MCF 10A (cell line): ENCODE data around the gene IGSF8. TPM values are rescaled to one million over a fixed set of nuclear protein-coding genes. Genes with fewer than 3 reads are reported as not detected.

Experiments
- BruUV-seq: library from RNA; stranded (reverse); fragments of 400-500 nt; replicated peaks from 2 replicates; lab custom pipeline; 2021; lab: Mats Ljungman, UMichigan
- CTCF ChIA-PET: fragments of 300-600 bp; sonication (Branson Sonifier 250); formaldehyde crosslinking; extraction: SDS; loops from one replicate; lab custom pipeline; 2021; ENCODE audit warnings: antibody characterized with exemption, inconsistent platforms; lab: Yijun Ruan, JAX
- POLR2A ChIA-PET: fragments of 300-600, 350-650 bp; sonication (Branson Sonifier 250); formaldehyde crosslinking; extraction: SDS; loops from one replicate; lab custom pipeline; 2020; ENCODE audit warnings: antibody characterized with exemption, inconsistent platforms; lab: Yijun Ruan, JAX
- DNase-seq: peaks from one replicate; pipeline ENCODE4 v3.0.0-alpha.2; 2018; ENCODE audit not compliant: unreplicated experiment
- H3K27ac Mint-ChIP-seq: one replicate; pipeline ENCODE4 v1.8.0; 2022; ENCODE audit warnings: mild to moderate bottlenecking, low read depth, mixed read lengths; ENCODE audit not compliant: unreplicated experiment
- H3K27me3 Mint-ChIP-seq: one replicate; pipeline ENCODE4 v1.8.0; 2022; ENCODE audit warnings: mixed read lengths; ENCODE audit not compliant: insufficient read depth, unreplicated experiment
- H3K36me3 Mint-ChIP-seq: one replicate; pipeline ENCODE4 v1.8.0; 2022; ENCODE audit warnings: mild to moderate bottlenecking, moderate library complexity, mixed read lengths; ENCODE audit not compliant: insufficient read depth, unreplicated experiment
- H3K4me1 Mint-ChIP-seq: one replicate; pipeline ENCODE4 v1.8.0; 2022; ENCODE audit warnings: mixed read lengths; ENCODE audit not compliant: insufficient read depth, unreplicated experiment
- H3K4me3 Mint-ChIP-seq: one replicate; pipeline ENCODE4 v1.8.0; 2022; ENCODE audit warnings: mild to moderate bottlenecking, moderate library complexity, mixed read lengths; ENCODE audit not compliant: unreplicated experiment
- H3K9me3 Mint-ChIP-seq: one replicate; pipeline ENCODE4 v1.8.0; 2022; ENCODE audit warnings: mixed read lengths; ENCODE audit not compliant: unreplicated experiment
- CTCF ChIP-seq: fragments of 200-600 bp; IDR thresholded peaks from one replicate; pipeline ENCODE4 v1.8.0; 2022; ENCODE audit warnings: antibody characterized with exemption, mild to moderate bottlenecking; ENCODE audit not compliant: unreplicated experiment
- intact Hi-C: fragments of 100-400 bp; cut with micrococcal nuclease; formaldehyde crosslinking; loops from 2 replicates; pipeline ENCODE4 v1.14.1; 2022
- total RNA-seq: library from RNA; stranded (reverse); gene quantifications from 2 replicates; pipeline ENCODE4 v1.2.3, GENCODE V29; 2022

Gene IGSF8
- total RNA-seq, 1 experiment from 2014 or later: 13.8 TPM

- Mint-ChIP-seq H3K4me3 (no peak overlapping the region), H3K36me3 (peaks cover 6% of the 10 kb centered on the region), H3K27me3 (no peaks in the 10 kb centered on the region), H3K27ac (peak overlapping the region; percentile 93), H3K9me3 (no peaks in the 10 kb centered on the region), H3K4me1 (peaks cover 41% of the 10 kb centered on the region)
- intact Hi-C loops: loop anchor here (2.0 kb wide), 1 partner anchor 23 kb away; no protein-coding TSS in a partner anchor
- no TSS peak for BruUV-seq
- no peak for TF ChIP-seq CTCF
- CTCF ChIA-PET: interaction anchor here (0.6 to 5.6 kb wide), 11 partner anchors 9 to 1150 kb away, joined by 3 to 56 read pairs (median 5); partner anchors contain the start of genes ATP1A2, CASQ1 and KCNJ9
- DNase-seq: peak; percentile 43
- POLR2A ChIA-PET: interaction anchor here (0.6 to 3.0 kb wide), 6 partner anchors 8 to 159 kb away, joined by 3 to 11 read pairs (median 4); partner anchors contain the start of genes DCAF8 and PEX19
Measured at GRCh38 chr1:160125746-160126145, 27.3 kb upstream of the IGSF8 start.

DNA sequence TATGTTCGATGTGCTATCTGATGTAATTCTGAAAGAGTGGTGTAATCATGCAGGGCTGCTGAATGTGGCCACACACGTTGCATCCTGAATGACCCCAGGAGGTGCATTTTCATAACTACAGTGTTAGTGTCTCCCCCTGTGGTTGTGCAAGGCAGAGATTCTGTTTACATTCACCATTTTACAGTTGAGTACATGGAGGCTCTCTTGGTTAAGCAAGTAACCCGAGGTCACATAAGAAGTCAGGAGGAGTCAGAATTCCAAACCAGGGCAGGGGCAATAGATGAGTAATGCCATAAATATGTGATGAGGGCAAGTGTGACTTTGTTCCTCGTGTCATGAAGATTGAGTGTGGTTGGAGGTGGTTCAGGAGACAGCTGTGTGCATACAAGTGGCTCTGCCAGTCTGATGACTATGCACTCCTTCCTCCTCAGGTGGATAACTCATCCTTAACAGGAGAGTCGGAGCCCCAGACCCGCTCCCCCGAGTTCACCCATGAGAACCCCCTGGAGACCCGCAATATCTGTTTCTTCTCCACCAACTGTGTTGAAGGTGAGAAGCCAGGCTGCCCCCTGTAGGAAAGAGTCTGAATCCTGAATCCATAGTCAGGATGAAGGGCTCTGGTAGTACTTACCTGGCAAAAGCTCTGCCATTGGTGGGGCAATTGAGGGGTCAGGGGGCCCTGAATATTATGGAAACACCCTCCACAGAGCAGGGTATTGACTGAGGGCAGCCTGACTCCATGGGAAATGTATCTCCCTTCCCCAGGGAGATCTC, 26.5 kb upstream of the IGSF8 start:
- intact Hi-C loops: loop anchor here (2.0 kb wide), 1 partner anchor 24 kb away; no protein-coding TSS in a partner anchor
- ChIA-PET CTCF (interaction anchor here (0.6 to 5.6 kb wide), 26 partner anchors 8 to 166 kb away, joined by 3 to 56 read pairs (median 4); partner anchors contain the start of genes ATP1A2, CASQ1, DCAF8 and KCNJ9), POLR2A (interaction anchor here (0.7 to 3.0 kb wide), 13 partner anchors 8 to 246 kb away, joined by 3 to 16 read pairs (median 4); partner anchors contain the start of genes DCAF8 and IGSF8)
- no peak overlapping the region for H3K4me3 Mint-ChIP-seq
- DNase-seq: peak; percentile 94
- peak overlapping the region; percentile 93 for H3K27ac Mint-ChIP-seq
- no TSS peak for BruUV-seq
- peaks cover 41% of the 10 kb centered on the region for H3K4me1 Mint-ChIP-seq
- peak; percentile 36 for TF ChIP-seq CTCF
- no peaks in the 10 kb centered on the region for H3K9me3 Mint-ChIP-seq
- no peaks in the 10 kb centered on the region for H3K27me3 Mint-ChIP-seq
- H3K36me3 Mint-ChIP-seq: peaks cover 6% of the 10 kb centered on the region

DNA sequence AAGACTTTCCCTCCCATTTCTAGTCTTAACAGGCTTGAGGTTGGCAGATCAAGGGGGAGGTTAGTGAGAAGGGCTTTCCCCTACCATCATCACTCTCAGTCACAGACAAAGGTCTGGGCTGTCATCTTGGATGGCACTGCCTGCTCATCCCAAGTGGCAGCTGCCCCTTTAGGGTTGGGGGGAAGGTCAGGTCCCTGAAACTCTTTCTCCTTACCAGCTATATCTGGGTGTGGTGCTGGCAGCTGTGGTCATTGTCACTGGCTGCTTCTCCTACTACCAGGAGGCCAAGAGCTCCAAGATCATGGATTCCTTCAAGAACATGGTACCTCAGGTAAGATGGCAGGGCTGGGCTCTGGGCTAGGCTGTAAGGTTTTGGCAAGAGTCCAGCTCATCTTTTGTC, 25.3 kb upstream of the IGSF8 start:
- H3K4me3 Mint-ChIP-seq: peak overlapping the region; percentile 26
- no peak for TF ChIP-seq CTCF
- peaks cover 34% of the 10 kb centered on the region for H3K4me1 Mint-ChIP-seq
- H3K36me3 Mint-ChIP-seq: peaks cover 6% of the 10 kb centered on the region
- no peak for DNase-seq
- H3K27me3 Mint-ChIP-seq: no peaks in the 10 kb centered on the region
- H3K27ac Mint-ChIP-seq: peak overlapping the region; percentile 93
- CTCF ChIA-PET: interaction anchor here (0.6 to 5.6 kb wide), 27 partner anchors 10 to 286 kb away, joined by 3 to 56 read pairs (median 4); partner anchors contain the start of genes CASQ1, DCAF8 and KCNJ10
- intact Hi-C loops: loop anchor here (2.0 kb wide), 1 partner anchor 25 kb away; no protein-coding TSS in a partner anchor
- no TSS peak for BruUV-seq
- no peaks in the 10 kb centered on the region for H3K9me3 Mint-ChIP-seq
- POLR2A ChIA-PET: interaction anchor here (0.6 to 3.0 kb wide), 11 partner anchors 13 to 162 kb away, joined by 3 to 16 read pairs (median 4); partner anchors contain the start of genes DCAF8, IGSF8 and PIGM

DNA sequence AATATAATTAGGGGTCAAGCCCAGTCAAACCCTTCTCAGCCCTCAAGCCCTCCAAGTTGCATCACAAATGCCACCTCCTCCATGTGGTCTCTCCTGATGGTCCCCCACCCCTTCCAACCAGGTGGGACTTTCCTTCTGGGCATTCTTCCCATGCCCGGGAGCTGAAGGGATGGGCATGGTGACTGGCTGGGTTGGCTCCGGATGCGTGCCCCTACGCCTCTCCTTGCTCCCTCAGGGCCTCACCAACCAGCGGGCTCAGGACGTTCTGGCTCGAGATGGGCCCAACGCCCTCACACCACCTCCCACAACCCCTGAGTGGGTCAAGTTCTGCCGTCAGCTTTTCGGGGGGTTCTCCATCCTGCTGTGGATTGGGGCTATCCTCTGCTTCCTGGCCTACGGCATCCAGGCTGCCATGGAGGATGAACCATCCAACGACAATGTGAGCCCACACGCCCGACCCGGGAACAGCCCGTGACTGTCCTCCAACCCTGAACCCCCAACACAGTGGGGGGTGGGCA, 24.6 kb upstream of the IGSF8 start:
- no peak for DNase-seq
- BruUV-seq: no TSS peak
- H3K9me3 Mint-ChIP-seq: no peaks in the 10 kb centered on the region
- no peak overlapping the region for H3K4me3 Mint-ChIP-seq
- intact Hi-C loops: no loop called here
- H3K4me1 Mint-ChIP-seq: peaks cover 30% of the 10 kb centered on the region
- ChIA-PET POLR2A (interaction anchor here (1.4 to 2.7 kb wide), 2 partner anchors 17 to 25 kb away, joined by 6 to 16 read pairs; partner anchors contain the start of gene IGSF8), CTCF (interaction anchor here (0.6 to 5.6 kb wide), 14 partner anchors 12 to 1094 kb away, joined by 3 to 56 read pairs (median 4); no protein-coding TSS in a partner anchor)
- peak overlapping the region; percentile 93 for H3K27ac Mint-ChIP-seq
- peaks cover 6% of the 10 kb centered on the region for H3K36me3 Mint-ChIP-seq
- TF ChIP-seq CTCF: no peak
- H3K27me3 Mint-ChIP-seq: no peaks in the 10 kb centered on the region
